ENCODE measurements around the gene GSN. TPM values are rescaled to one million over a fixed set of nuclear protein-coding genes. Genes with fewer than 3 reads are reported as not detected.

GSN gene
- total RNA-seq, 2 experiments from 2014 or later = 2.6 to 2.7 TPM

GRCh38 chr9:121284733-121285451 lies 16.9 kb downstream of the GSN start:
- no peak overlapping the region for H3K4me3 Mint-ChIP-seq
- H3K36me3 Mint-ChIP-seq (ENCODE audit: low read depth) = no peaks in the 10 kb centered on the region
- H3K27ac ChIP-seq (ENCODE audit: low read depth in 1 of 2, low read length in 2 of 2) = no peak overlapping the region
- ChIA-PET POLR2A (no interaction called here), CTCF (no interaction called here)
- H3K27me3 Mint-ChIP-seq = no peaks in the 10 kb centered on the region
- ATAC-seq (ENCODE audit: poor library complexity) (no peak), DNase-seq (no peak)
- no peaks in the 10 kb centered on the region for H3K4me1 Mint-ChIP-seq (ENCODE audit: low read depth)
- no peak overlapping the region for H3K27ac Mint-ChIP-seq
- H3K9me3 ChIP-seq (ENCODE audit: control insufficient read depth in 1 of 2, insufficient read depth in 1 of 2, low read length in 2 of 2) = no peaks in the 10 kb centered on the region
- H3K27me3 ChIP-seq (ENCODE audit: control insufficient read depth in 1 of 2, insufficient read depth in 2 of 2, low read length in 2 of 2) = no peaks in the 10 kb centered on the region
- no peak overlapping the region for H3K4me3 ChIP-seq (ENCODE audit: low read length)
- H3K4me1 ChIP-seq (ENCODE audit: insufficient read depth, low read length) = peaks cover 10% of the 10 kb centered on the region
- no peaks in the 10 kb centered on the region for H3K9me3 Mint-ChIP-seq
- intact Hi-C loops (cut with DNase I, micrococcal nuclease) = no loop called here
- no peak for TF ChIP-seq CTCF (IDR thresholded peaks at IDR 0.05)
- no peaks in the 10 kb centered on the region for H3K36me3 ChIP-seq (ENCODE audit: insufficient read depth, low read length)

- Histone ChIP-seq H3K36me3 (ENCODE audit: insufficient read depth, low read length) (no peaks in the 10 kb centered on the region), H3K4me1 (ENCODE audit: insufficient read depth, low read length) (peaks cover 10% of the 10 kb centered on the region), H3K4me3 (ENCODE audit: low read length) (no peak overlapping the region), H3K9me3 (ENCODE audit: control insufficient read depth in 1 of 2, insufficient read depth in 1 of 2, low read length in 2 of 2) (no peaks in the 10 kb centered on the region), H3K27me3 (ENCODE audit: control insufficient read depth in 1 of 2, insufficient read depth in 2 of 2, low read length in 2 of 2) (no peaks in the 10 kb centered on the region), H3K27ac (ENCODE audit: low read depth in 1 of 2, low read length in 2 of 2) (no peak overlapping the region)
- no peak for TF ChIP-seq CTCF (IDR thresholded peaks at IDR 0.05)
- no peak overlapping the region for H3K27ac Mint-ChIP-seq
- DNase-seq (peak in 1 of 14 experiments; percentile 13), ATAC-seq (ENCODE audit: poor library complexity) (no peak)
- CTCF ChIA-PET = no interaction called here
- POLR2A ChIA-PET = no interaction called here
- no peak overlapping the region for H3K4me3 Mint-ChIP-seq
- intact Hi-C loops (cut with DNase I, micrococcal nuclease) = no loop called here
- no peaks in the 10 kb centered on the region for H3K36me3 Mint-ChIP-seq (ENCODE audit: low read depth)
- H3K27me3 Mint-ChIP-seq = no peaks in the 10 kb centered on the region
- H3K4me1 Mint-ChIP-seq (ENCODE audit: low read depth) = no peaks in the 10 kb centered on the region
- no peaks in the 10 kb centered on the region for H3K9me3 Mint-ChIP-seq
Measured at GRCh38 chr9:121285835-121286687, 18.1 kb downstream of the GSN start.

GRCh38 chr9:121286688-121286972 lies 18.7 kb downstream of the GSN start:
- Histone ChIP-seq H3K27ac (ENCODE audit: low read depth in 1 of 2, low read length in 2 of 2) (no peak overlapping the region), H3K4me3 (ENCODE audit: low read length) (no peak overlapping the region), H3K9me3 (ENCODE audit: control insufficient read depth in 1 of 2, insufficient read depth in 1 of 2, low read length in 2 of 2) (no peaks in the 10 kb centered on the region), H3K4me1 (ENCODE audit: insufficient read depth, low read length) (peaks cover 10% of the 10 kb centered on the region), H3K27me3 (ENCODE audit: control insufficient read depth in 1 of 2, insufficient read depth in 2 of 2, low read length in 2 of 2) (no peaks in the 10 kb centered on the region), H3K36me3 (ENCODE audit: insufficient read depth, low read length) (no peaks in the 10 kb centered on the region)
- DNase-seq = no peak
- POLR2A ChIA-PET = no interaction called here
- no peak for ATAC-seq (ENCODE audit: poor library complexity)
- Mint-ChIP-seq H3K4me1 (ENCODE audit: low read depth) (no peaks in the 10 kb centered on the region), H3K4me3 (no peak overlapping the region), H3K36me3 (ENCODE audit: low read depth) (no peaks in the 10 kb centered on the region), H3K9me3 (no peaks in the 10 kb centered on the region), H3K27ac (no peak overlapping the region), H3K27me3 (no peaks in the 10 kb centered on the region)
- no peak for TF ChIP-seq CTCF (IDR thresholded peaks at IDR 0.05)
- intact Hi-C loops (cut with DNase I, micrococcal nuclease) = no loop called here
- CTCF ChIA-PET = no interaction called here

Data from CD4-positive, alpha-beta T cell (primary cell).